Measurements from ENCODE around the gene MEX3D. TPM values are rescaled to one million over a fixed set of nuclear protein-coding genes. Genes with fewer than 3 reads are reported as not detected.
A peak's percentile ranks its signal among the peaks of the same experiment; 100 is the strongest.

The MEX3D gene
- total and polyA plus RNA-seq, 2 donors (not counting 1 experiment from before 2014, with no cell fraction given) = 0.73 to 3.0 TPM

- Mint-ChIP-seq H3K4me3 (peak overlapping the region; percentile 66), H3K27me3 (peaks cover 3% of the 10 kb centered on the region), H3K4me1 (peaks cover 2% of the 10 kb centered on the region), H3K9me3 (ENCODE audit: insufficient read depth) (no peaks in the 10 kb centered on the region), H3K27ac (no peak overlapping the region)
- ChIA-PET CTCF (no interaction called here), POLR2A (no interaction called here)
- H3K4me3 ChIP-seq (ENCODE audit: control extremely low read depth in 1 of 5, extremely low read depth in 1 of 5, insufficient read depth in 1 of 5, low read depth in 2 of 5, low read length in 4 of 5) = peak overlapping the region in 2 of 5 experiments; percentile 26 to 29
- no peak for ATAC-seq (ENCODE audit: low read depth)
- H3K79me2 ChIP-seq (ENCODE audit: control insufficient read depth, insufficient read depth, low read length) = peaks cover 3% of the 10 kb centered on the region
- H3K27ac ChIP-seq (ENCODE audit: low read length in 2 of 2) = no peak overlapping the region
- H2AFZ ChIP-seq (ENCODE audit: insufficient read depth, low read depth, low read length, poor library complexity, severe bottlenecking) = peak overlapping the region; percentile 62
- peaks cover 0 to 18% (median 0%) of the 10 kb centered on the region in 4 experiments for H3K27me3 ChIP-seq (replicated peaks in 1 of 4; ENCODE audit: control extremely low read depth in 1 of 4, control insufficient read depth in 3 of 4, insufficient read depth in 4 of 4, low read length in 3 of 4)
- no peaks in the 10 kb centered on the region for H3K9me3 ChIP-seq (ENCODE audit: control extremely low read depth in 1 of 3, control insufficient read depth in 2 of 3, insufficient read depth in 1 of 3, low read length in 2 of 3)
- WGBS (ENCODE audit: insufficient coverage) = 4% methylated on average over 108 of the region's 108 CpGs
- peaks cover 11 to 13% of the 10 kb centered on the region in 2 donors for H3K4me1 ChIP-seq (ENCODE audit: control insufficient read depth in 2 of 2, insufficient read depth in 2 of 2, low read length in 2 of 2)
- H4K20me1 ChIP-seq (ENCODE audit: control insufficient read depth, insufficient read depth, low read length, poor library complexity, severe bottlenecking) = peaks cover 5% of the 10 kb centered on the region
- H3K4me2 ChIP-seq (replicated peaks; ENCODE audit: low read depth, low read length, poor library complexity, severe bottlenecking) = peak overlapping the region; percentile 85
- no peaks in the 10 kb centered on the region for H3K36me3 ChIP-seq (replicated peaks in 1 of 2; ENCODE audit: control extremely low read depth in 1 of 2, control insufficient read depth in 1 of 2, extremely low read depth in 1 of 2, insufficient read depth in 2 of 2, low read length in 1 of 2)
- no peak for TF ChIP-seq CTCF (IDR thresholded peaks at IDR 0.05)
- peak; percentile 83 for TF ChIP-seq EZH2 (IDR thresholded peaks at IDR 0.05; ENCODE audit: borderline replicate concordance, insufficient read depth, low read depth, low read length, poor library complexity, severe bottlenecking)
- peak overlapping the region; percentile 29 for H3K9ac ChIP-seq (ENCODE audit: low read length)
- peak; percentile 56 for DNase-seq
- intact Hi-C loops (cut with micrococcal nuclease) = no loop called here
These were observed 843 bp downstream of the MEX3D start for GRCh38 chr19:1567116-1567847.

GRCh38 chr19:1566392-1567115 lies 1.6 kb downstream of the MEX3D start:
- intact Hi-C loops (cut with micrococcal nuclease) = no loop called here
- H3K79me2 ChIP-seq (ENCODE audit: control insufficient read depth, insufficient read depth, low read length) = peaks cover 3% of the 10 kb centered on the region
- H3K27me3 ChIP-seq (replicated peaks in 1 of 4; ENCODE audit: control extremely low read depth in 1 of 4, control insufficient read depth in 3 of 4, insufficient read depth in 4 of 4, low read length in 3 of 4) = peaks cover 0 to 18% (median 0%) of the 10 kb centered on the region in 4 experiments
- no peak overlapping the region for H3K27ac ChIP-seq (ENCODE audit: low read length in 2 of 2)
- no peaks in the 10 kb centered on the region for H3K9me3 ChIP-seq (ENCODE audit: control extremely low read depth in 1 of 3, control insufficient read depth in 2 of 3, insufficient read depth in 1 of 3, low read length in 2 of 3)
- H3K27me3 Mint-ChIP-seq = peaks cover 3% of the 10 kb centered on the region
- H3K4me3 Mint-ChIP-seq = no peak overlapping the region
- DNase-seq = no peak
- peaks cover 11 to 13% of the 10 kb centered on the region in 2 donors for H3K4me1 ChIP-seq (ENCODE audit: control insufficient read depth in 2 of 2, insufficient read depth in 2 of 2, low read length in 2 of 2)
- TF ChIP-seq EZH2 (IDR thresholded peaks at IDR 0.05; ENCODE audit: borderline replicate concordance, insufficient read depth, low read depth, low read length, poor library complexity, severe bottlenecking) (no peak), CTCF (IDR thresholded peaks at IDR 0.05) (no peak)
- 39% methylated on average over 29 of the region's 42 CpGs for WGBS (ENCODE audit: insufficient coverage)
- no peaks in the 10 kb centered on the region for H3K36me3 ChIP-seq (replicated peaks in 1 of 2; ENCODE audit: control extremely low read depth in 1 of 2, control insufficient read depth in 1 of 2, extremely low read depth in 1 of 2, insufficient read depth in 2 of 2, low read length in 1 of 2)
- POLR2A ChIA-PET = no interaction called here
- H2AFZ ChIP-seq (ENCODE audit: insufficient read depth, low read depth, low read length, poor library complexity, severe bottlenecking) = peak overlapping the region; percentile 62
- peaks cover 5% of the 10 kb centered on the region for H4K20me1 ChIP-seq (ENCODE audit: control insufficient read depth, insufficient read depth, low read length, poor library complexity, severe bottlenecking)
- ATAC-seq (ENCODE audit: low read depth) = no peak
- H3K9ac ChIP-seq (ENCODE audit: low read length) = peak overlapping the region; percentile 29
- H3K4me2 ChIP-seq (replicated peaks; ENCODE audit: low read depth, low read length, poor library complexity, severe bottlenecking) = peak overlapping the region; percentile 85
- H3K4me3 ChIP-seq (ENCODE audit: control extremely low read depth in 1 of 5, extremely low read depth in 1 of 5, insufficient read depth in 1 of 5, low read depth in 2 of 5, low read length in 4 of 5) = no peak overlapping the region
- H3K4me1 Mint-ChIP-seq = peaks cover 2% of the 10 kb centered on the region
- CTCF ChIA-PET = interaction anchor here (0.6 kb wide), 1 partner anchor 22 kb away, joined by 3 read pairs; no protein-coding TSS in a partner anchor
- H3K9me3 Mint-ChIP-seq (ENCODE audit: insufficient read depth) = no peaks in the 10 kb centered on the region
- no peak overlapping the region for H3K27ac Mint-ChIP-seq
